ENCODE results near the gene HELQ. TPM values are rescaled to one million over a fixed set of nuclear protein-coding genes. Genes with fewer than 3 reads are reported as not detected.

HELQ gene
- total RNA-seq, 4 donors from 2014 or later = 22.5 to 26.8 (median 24.8) TPM

DNA sequence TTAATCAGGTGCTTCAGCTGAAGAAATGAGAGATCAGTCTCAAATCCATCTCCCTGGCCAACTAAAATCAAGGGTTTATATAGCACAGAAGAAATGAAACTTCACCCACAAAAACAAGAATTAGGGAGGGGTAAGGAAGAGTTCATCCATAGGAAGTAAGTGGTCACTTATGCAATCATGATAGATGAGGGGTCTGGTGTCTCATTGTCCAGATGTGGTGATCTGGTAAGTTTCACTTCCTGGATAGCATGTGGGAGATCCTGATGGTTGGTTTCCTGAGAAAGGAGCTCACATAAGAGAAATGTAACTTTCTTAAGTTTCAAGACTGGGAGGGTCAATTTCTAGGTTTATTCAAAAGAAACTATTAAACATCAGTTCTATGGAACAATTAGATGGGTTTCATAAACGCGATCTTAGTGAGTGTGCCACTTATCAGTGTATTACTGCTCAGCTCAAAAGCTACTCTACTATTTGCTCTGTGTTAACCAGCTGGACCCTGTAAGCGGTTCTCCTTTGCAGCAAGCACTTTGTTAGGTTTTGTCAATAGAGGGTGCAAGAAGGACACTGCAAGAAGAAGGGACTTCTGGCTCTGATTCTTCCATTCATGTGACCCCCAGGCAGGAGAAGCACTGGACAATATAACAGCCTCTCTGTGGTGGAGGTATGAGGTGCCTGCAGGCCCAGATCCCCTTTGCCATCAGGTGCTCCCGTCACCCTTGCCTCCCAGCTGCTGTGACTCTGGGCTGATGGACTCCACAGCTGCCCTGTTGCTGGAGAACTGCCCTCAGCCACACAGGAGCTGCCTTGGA, 85.6 kb downstream of the HELQ start:
- 56 to 72% methylated on average over 4 of the region's 4 CpGs for WGBS, 2 donors
- no peaks in the 10 kb centered on the region for H3K9me3 ChIP-seq
- no peak for DNase-seq (ENCODE audit: low spot score in 2 of 2)
- TF ChIP-seq CTCF (IDR thresholded peaks at IDR 0.05) (no peak), EP300 (IDR thresholded peaks at IDR 0.05) (peak in 1 of 2 donors; percentile 71)
- H3K27ac ChIP-seq = no peak overlapping the region
- H3K4me3 ChIP-seq = no peak overlapping the region
- no peaks in the 10 kb centered on the region for H3K27me3 ChIP-seq
- no peaks in the 10 kb centered on the region for H3K4me1 ChIP-seq
- H3K36me3 ChIP-seq = no peaks in the 10 kb centered on the region

GRCh38 chr4:83364312-83364711, 91.3 kb downstream of the HELQ start:
- Histone ChIP-seq H3K27ac (no peak overlapping the region), H3K36me3 (no peaks in the 10 kb centered on the region), H3K27me3 (no peaks in the 10 kb centered on the region), H3K4me3 (no peak overlapping the region), H3K9me3 (no peaks in the 10 kb centered on the region), H3K4me1 (no peaks in the 10 kb centered on the region)
- TF ChIP-seq EP300 (IDR thresholded peaks at IDR 0.05) = no peak
- no peak for TF ChIP-seq POLR2A (IDR thresholded peaks at IDR 0.05)
- TF ChIP-seq CTCF (IDR thresholded peaks at IDR 0.05) = no peak
- 78 to 90% methylated on average over 3 of the region's 3 CpGs for WGBS, 2 donors
- no peak for DNase-seq (ENCODE audit: low spot score in 2 of 2)

DNA sequence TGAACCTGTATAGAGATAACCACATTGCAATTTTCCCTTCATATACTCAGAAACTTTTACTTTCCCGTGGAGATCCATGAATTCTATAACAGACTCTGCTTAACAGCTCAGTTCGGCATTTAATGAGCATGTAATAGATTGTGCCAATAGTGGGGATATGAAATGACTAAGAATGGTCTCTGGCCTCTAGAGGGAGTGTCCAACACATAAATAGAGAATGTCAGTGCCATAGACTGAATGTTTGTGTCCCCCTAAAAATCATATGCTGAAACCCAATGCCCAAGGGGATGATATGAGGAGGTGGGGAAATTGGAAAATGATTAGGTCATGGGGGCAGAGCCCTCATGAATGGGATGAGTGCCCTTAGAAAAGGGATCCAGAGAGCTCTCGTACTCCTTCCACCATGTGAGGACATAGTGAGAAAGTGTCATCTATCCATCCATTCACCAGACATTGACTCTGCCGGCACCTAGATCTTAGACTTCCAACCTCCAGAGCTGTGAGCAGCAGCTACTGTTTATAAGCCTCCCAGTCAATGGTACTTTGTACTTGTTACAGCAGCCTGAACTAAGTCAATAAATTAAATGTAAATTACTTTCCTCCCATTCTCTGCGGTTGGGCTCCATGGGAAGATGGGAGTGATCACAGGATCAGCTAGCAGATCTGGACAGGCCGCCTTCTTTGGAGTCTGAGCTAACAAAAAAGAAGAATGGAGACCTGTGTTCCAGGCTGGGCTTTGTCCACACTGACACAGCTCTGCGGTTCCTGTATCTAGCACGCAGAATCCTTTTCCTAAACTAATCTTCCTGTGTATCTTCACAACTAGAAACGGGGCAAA, 92.9 kb downstream of the HELQ start:
- no peak for DNase-seq (ENCODE audit: low spot score in 2 of 2)
- Histone ChIP-seq H3K4me1 (no peaks in the 10 kb centered on the region), H3K9me3 (no peaks in the 10 kb centered on the region), H3K27ac (no peak overlapping the region), H3K4me3 (no peak overlapping the region), H3K36me3 (no peaks in the 10 kb centered on the region), H3K27me3 (no peaks in the 10 kb centered on the region)
- WGBS, 2 donors = 68 to 72% methylated on average over 9 of the region's 9 CpGs
- TF ChIP-seq CTCF (IDR thresholded peaks at IDR 0.05) (no peak), EP300 (IDR thresholded peaks at IDR 0.05) (no peak), POLR2A (IDR thresholded peaks at IDR 0.05) (no peak)

GRCh38 chr4:83361416-83362103, 94.1 kb downstream of the HELQ start:
- Histone ChIP-seq H3K9me3 (no peaks in the 10 kb centered on the region), H3K27ac (no peak overlapping the region), H3K4me3 (no peak overlapping the region), H3K27me3 (no peaks in the 10 kb centered on the region), H3K36me3 (no peaks in the 10 kb centered on the region), H3K4me1 (no peaks in the 10 kb centered on the region)
- 85 to 87% methylated on average over 7 of the region's 7 CpGs for WGBS, 2 donors
- TF ChIP-seq POLR2A (IDR thresholded peaks at IDR 0.05) (no peak), CTCF (IDR thresholded peaks at IDR 0.05) (no peak), EP300 (IDR thresholded peaks at IDR 0.05) (no peak)
- DNase-seq (ENCODE audit: low spot score in 2 of 2) = no peak

All from tibial nerve (tissue), 4 donors.